MM.1S (cell line): Measurements from ENCODE around the gene CCSER2.

Experiments used
- DNase-seq: peaks from one replicate; pipeline ENCODE4 v3.0.0-alpha.2; 2015
- H2AFZ ChIP-seq: fragments of 300-600 bp; sonication (generic); 2 replicates; pipeline ENCODE4 v1.6.0; 2016; ENCODE audit warnings: antibody characterized with exemption, low read length
- H3F3A ChIP-seq: fragments of 300-600 bp; sonication (generic); 2 replicates; pipeline ENCODE4 v1.6.1; 2016; ENCODE audit warnings: mild to moderate bottlenecking, antibody characterized with exemption, low read length, moderate library complexity, mixed read lengths; ENCODE audit not compliant: insufficient read depth
- H3K27ac ChIP-seq: fragments of 300-600 bp; sonication (generic); 2 replicates; pipeline ENCODE4 v1.5.1; 2016; ENCODE audit warnings: mild to moderate bottlenecking, low read length
- H3K27me3 ChIP-seq: fragments of 300-600 bp; sonication (generic); replicated peaks from 2 replicates; pipeline ENCODE4 v1.6.0; 2016; ENCODE audit warnings: low read length; ENCODE audit not compliant: insufficient read depth
- H3K36me3 ChIP-seq: fragments of 300-600 bp; sonication (generic); replicated peaks from 2 replicates; pipeline ENCODE4 v1.6.1; 2016; ENCODE audit warnings: mild to moderate bottlenecking, low read length, mixed read lengths; ENCODE audit not compliant: insufficient read depth
- H3K4me1 ChIP-seq: fragments of 300-600 bp; sonication (generic); 2 replicates; pipeline ENCODE4 v1.6.1; 2016; ENCODE audit warnings: low read length, mixed read lengths
- H3K4me2 ChIP-seq: fragments of 300-600 bp; sonication (generic); 2 replicates; pipeline ENCODE4 v1.6.0; 2016; ENCODE audit warnings: low read depth, low read length
- H3K4me3 ChIP-seq: fragments of 300-600 bp; sonication (generic); 2 replicates; pipeline ENCODE4 v1.5.1; 2016; ENCODE audit warnings: low read length, mixed read lengths
- H3K79me2 ChIP-seq: fragments of 300-600 bp; sonication (generic); 2 replicates; pipeline ENCODE4 v1.6.1; 2016; ENCODE audit warnings: mixed run types, low read length, mixed read lengths
- H3K9ac ChIP-seq: fragments of 300-600 bp; sonication (generic); 2 replicates; pipeline ENCODE4 v1.6.1; 2016; ENCODE audit warnings: low read length, mixed read lengths
- H3K9me2 ChIP-seq: fragments of 300-600 bp; sonication (generic); replicated peaks from 2 replicates; pipeline ENCODE4 v1.6.1; 2016; ENCODE audit warnings: mild to moderate bottlenecking, low read length, mixed read lengths; ENCODE audit not compliant: insufficient read depth
- H3K9me3 ChIP-seq: fragments of 300-600 bp; sonication (generic); replicated peaks from 2 replicates; pipeline ENCODE4 v1.6.1; 2016; ENCODE audit warnings: mild to moderate bottlenecking, low read length, mixed read lengths; ENCODE audit not compliant: insufficient read depth
- H4K20me1 ChIP-seq: fragments of 300-600 bp; sonication (generic); 2 replicates; pipeline ENCODE4 v1.6.1; 2016; ENCODE audit warnings: mild to moderate bottlenecking, low read length, moderate library complexity, mixed read lengths; ENCODE audit not compliant: insufficient read depth
- CTCF ChIP-seq: fragments of 300-600 bp; sonication (generic); IDR thresholded peaks from 2 replicates; pipeline ENCODE4 v1.5.1; 2016; ENCODE audit warnings: antibody characterized with exemption, low read length, mixed read lengths
- EZH2 ChIP-seq: fragments of 300-600 bp; sonication (generic); optimal IDR thresholded peaks from 2 replicates; pipeline ENCODE3; 2017; ENCODE audit warnings: low read depth, mild to moderate bottlenecking, antibody characterized with exemption, low read length, mixed read lengths
- EZH2phosphoT487 ChIP-seq: fragments of 300-600 bp; sonication (generic); IDR thresholded peaks from 2 replicates; pipeline ENCODE4 v1.6.1; 2018; ENCODE audit warnings: antibody characterized with exemption, low read length

The CCSER2 gene

GRCh38 chr10:84540022-84540616 is 211.7 kb downstream of the CCSER2 start:
- H3K4me3 ChIP-seq, result peak overlapping the region; percentile 64

DNA sequence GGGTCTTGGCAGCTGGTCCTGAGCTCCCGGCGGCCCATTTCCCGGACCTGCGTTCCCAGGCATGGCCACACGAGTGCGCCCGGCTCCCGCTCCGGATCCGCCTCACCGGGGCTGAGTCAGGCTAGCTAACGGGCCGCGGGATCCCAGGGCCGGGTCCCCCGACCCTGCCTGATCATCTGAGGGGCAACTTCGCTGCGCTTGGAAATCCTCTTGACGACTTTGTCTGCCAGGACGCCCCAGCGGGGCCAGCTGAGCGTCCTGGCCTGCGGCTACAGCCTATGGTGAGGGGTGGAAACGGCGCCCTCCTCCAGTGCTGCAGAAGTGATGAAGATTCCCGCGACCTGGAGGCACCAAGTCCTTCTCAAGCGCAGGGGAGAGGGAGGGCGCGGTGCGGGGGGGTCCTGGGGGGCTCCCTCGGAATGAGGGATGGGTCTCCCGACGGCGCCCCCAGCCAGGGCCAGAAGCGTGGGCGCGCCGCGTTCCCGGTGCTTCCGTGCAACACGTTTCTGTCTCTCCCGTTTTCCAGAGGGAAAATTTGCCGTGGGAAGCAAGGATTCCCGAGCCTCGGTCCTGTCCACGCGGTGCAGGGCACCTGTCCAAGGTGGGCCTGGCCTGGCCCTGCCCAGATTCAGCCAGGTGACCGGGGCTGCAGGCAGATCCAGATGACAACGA is 212.4 kb downstream of the CCSER2 start:
- no peaks in the 10 kb centered on the region for H4K20me1 ChIP-seq
- no peaks in the 10 kb centered on the region for H3K36me3 ChIP-seq
- H3K4me1 ChIP-seq, result no peaks in the 10 kb centered on the region
- no peaks in the 10 kb centered on the region for H3K9me3 ChIP-seq
- TF ChIP-seq EZH2phosphoT487 (no peak), CTCF (peak; percentile 81), EZH2 (no peak)
- H3K4me2 ChIP-seq, result peak overlapping the region; percentile 86
- no peak overlapping the region for H3K27ac ChIP-seq
- no peaks in the 10 kb centered on the region for H3K27me3 ChIP-seq
- H3F3A ChIP-seq, result no peaks in the 10 kb centered on the region
- peak overlapping the region; percentile 64 for H3K4me3 ChIP-seq
- DNase-seq, result peak; percentile 51
- H3K9me2 ChIP-seq, result no peaks in the 10 kb centered on the region
- H3K79me2 ChIP-seq, result no peaks in the 10 kb centered on the region
- peak overlapping the region; percentile 23; the same call in 1 of the 2 replicates for H3K9ac ChIP-seq
- peak overlapping the region; percentile 92 for H2AFZ ChIP-seq

More at GRCh38 chr10:84540022-84540616, 211.7 kb downstream of the CCSER2 start:
- Histone ChIP-seq H3K9ac (no peak overlapping the region), H3K9me2 (no peaks in the 10 kb centered on the region), H3K27me3 (no peaks in the 10 kb centered on the region), H2AFZ (peak overlapping the region; percentile 92), H3K79me2 (no peaks in the 10 kb centered on the region), H3K9me3 (no peaks in the 10 kb centered on the region), H3K4me1 (no peaks in the 10 kb centered on the region), H3K27ac (no peak overlapping the region), H3K36me3 (no peaks in the 10 kb centered on the region), H3F3A (no peaks in the 10 kb centered on the region), H4K20me1 (no peaks in the 10 kb centered on the region), H3K4me2 (peak overlapping the region; percentile 86)
- no peak for DNase-seq
- no peak for TF ChIP-seq CTCF
- no peak for TF ChIP-seq EZH2
- no peak for TF ChIP-seq EZH2phosphoT487

GRCh38 chr10:84541289-84541637 is 212.9 kb downstream of the CCSER2 start:
- H3K36me3 ChIP-seq, result no peaks in the 10 kb centered on the region
- H3K4me1 ChIP-seq, result no peaks in the 10 kb centered on the region
- H4K20me1 ChIP-seq, result no peaks in the 10 kb centered on the region
- H3K27me3 ChIP-seq, result no peaks in the 10 kb centered on the region
- no peaks in the 10 kb centered on the region for H3K79me2 ChIP-seq
- no peak overlapping the region for H3K9ac ChIP-seq
- H2AFZ ChIP-seq, result peak overlapping the region; percentile 92; the same call in 1 of the 2 replicates
- no peak for DNase-seq
- H3F3A ChIP-seq, result no peaks in the 10 kb centered on the region
- no peak overlapping the region for H3K4me3 ChIP-seq
- H3K27ac ChIP-seq, result no peak overlapping the region
- peak overlapping the region; percentile 86; the same call in 1 of the 2 replicates for H3K4me2 ChIP-seq
- H3K9me3 ChIP-seq, result no peaks in the 10 kb centered on the region
- no peaks in the 10 kb centered on the region for H3K9me2 ChIP-seq
- TF ChIP-seq EZH2phosphoT487, result no peak
- TF ChIP-seq EZH2, result no peak
